Measurements from ENCODE around the gene ZFYVE16. TPM values are rescaled to one million over a fixed set of nuclear protein-coding genes. Genes with fewer than 3 reads are reported as not detected.

ZFYVE16 gene
- total and polyA plus RNA-seq, 2 of the 4 experiments (the other 2 are of a cell fraction), result 5.3 to 11.1 TPM

- WGBS, 2 experiments (ENCODE audit: extremely low coverage in 2 of 2, insufficient read length in 1 of 2), result 100% methylated on average over 1 of the region's 4 CpGs; no CpG with 5 or more reads in 1 of the 2 experiments
- Histone ChIP-seq H3K4ac (ENCODE audit: low read depth, low read length) (no peak overlapping the region), H3K36me3 (ENCODE audit: control insufficient read depth, insufficient read depth, low read length) (peaks cover 18% of the 10 kb centered on the region), H4K20me1 (ENCODE audit: insufficient read depth, low read length) (no peaks in the 10 kb centered on the region), H2BK120ac (ENCODE audit: low read depth, low read length) (no peak overlapping the region), H3K27ac (ENCODE audit: insufficient read depth, low read length) (peak overlapping the region; percentile 61; the same call in 1 of the 2 replicates), H3K4me1 (ENCODE audit: control insufficient read depth, insufficient read depth, low read length) (peaks cover 4% of the 10 kb centered on the region), H4K91ac (ENCODE audit: insufficient read depth, low read depth, low read length) (no peak overlapping the region), H4K5ac (ENCODE audit: low read depth, low read length) (peak overlapping the region; percentile 39; the same call in 1 of the 2 replicates), H2AK9ac (replicated peaks; ENCODE audit: low read depth, low read length, poor library complexity) (no peak overlapping the region), H3K27me3 (ENCODE audit: control insufficient read depth, insufficient read depth, low read length) (no peaks in the 10 kb centered on the region), H3K18ac (ENCODE audit: low read depth, low read length) (peak overlapping the region; percentile 46; the same call in 1 of the 2 replicates), H2BK20ac (ENCODE audit: low read depth, low read length) (no peak overlapping the region), H3K9me3 (ENCODE audit: control insufficient read depth, insufficient read depth, low read length) (peaks cover 6% of the 10 kb centered on the region), H3K9ac (ENCODE audit: low read depth, low read length) (no peak overlapping the region), H2BK5ac (ENCODE audit: low read depth, low read length, poor library complexity, severe bottlenecking) (peak overlapping the region; percentile 10), H3K9me1 (ENCODE audit: insufficient read depth, low read length) (no peaks in the 10 kb centered on the region), H3K79me1 (ENCODE audit: low read depth in 1 of 2, low read length in 2 of 2) (peaks cover 3% of the 10 kb centered on the region in 2 experiments; a peak in 1 of 4 replicates), H3K14ac (replicated peaks; ENCODE audit: low read depth, low read length) (no peak overlapping the region), H4K8ac (ENCODE audit: low read depth in 2 of 2, low read length in 2 of 2) (0 out of 4 replicates have a peak overlapping the region, but pooled peaks of 1 of the 2 experiments have one; percentile 31), H2AFZ (replicated peaks; ENCODE audit: low read length, poor library complexity) (no peak overlapping the region), H3K56ac (ENCODE audit: extremely low read depth, insufficient read depth, low read length) (no peak overlapping the region), H3K4me2 (ENCODE audit: low read depth, low read length) (no peak overlapping the region), H3K4me3 (ENCODE audit: insufficient read depth, low read depth, low read length) (no peak overlapping the region), H2AK5ac (ENCODE audit: low read depth, low read length) (no peak overlapping the region), H3K23ac (ENCODE audit: low read depth, low read length) (no peak overlapping the region), H2BK15ac (ENCODE audit: low read depth, low read length) (no peak overlapping the region)
- CTCF ChIA-PET, result interaction anchor here (0.8 kb wide), 1 partner anchor 15 kb away, joined by 3 read pairs; no protein-coding TSS in a partner anchor
- in situ Hi-C loops (cut with MboI; ENCODE audit: low sequenced_read_pairs), result no loop called here
- POLR2A ChIA-PET (ENCODE audit: unreplicated experiment), result no interaction called here
- intact Hi-C loops (cut with micrococcal nuclease), result no loop called here
- no peak for TF ChIP-seq BHLHE40 (IDR thresholded peaks at IDR 0.05; ENCODE audit: low read depth, low read length)
- no peak for TF ChIP-seq MAZ (IDR thresholded peaks at IDR 0.05; ENCODE audit: borderline replicate concordance, low read depth, low read length)
- no peak for TF ChIP-seq FOS (IDR thresholded peaks at IDR 0.05; ENCODE audit: low read depth, low read length)
- peak; percentile 61 for TF ChIP-seq CEBPB (IDR thresholded peaks at IDR 0.05; ENCODE audit: low read depth, low read length)
- dilution Hi-C loops (cut with HindIII; ENCODE audit: low sequenced_read_pairs, unreplicated experiment), result no loop called here
- no TSS peak for BruUV-seq (replicated peaks)
- ATAC-seq (ENCODE audit: low read depth) (peak; percentile 91), DNase-seq (peak; percentile 61)
Observed at GRCh38 chr5:80466669-80467485, 59.0 kb downstream of the ZFYVE16 start.
